GM13976 (cell line): ENCODE measurements around the gene TMEM131L.

Source experiments
- DNase-seq: peaks from one replicate; pipeline ENCODE4 v3.0.0; 2012; ENCODE audit warnings: low spot score
- CTCF ChIP-seq: IDR thresholded peaks from 2 replicates; pipeline ENCODE4 v1.5.1; 2012; ENCODE audit warnings: borderline replicate concordance, mild to moderate bottlenecking; ENCODE audit not compliant: insufficient read depth; ENCODE audit errors: extremely low read depth, missing control alignments, control extremely low read depth
- in situ Hi-C: fragments of 300-500 bp; cut with MboI; formaldehyde crosslinking; loops from one replicate; pipeline ENCODE4 v1.12.0; 2022; ENCODE audit warnings: low sequenced_read_pairs, mixed read lengths, inconsistent platforms; ENCODE audit not compliant: unreplicated experiment

TMEM131L gene

GRCh38 chr4:153495480-153496193 is 29.5 kb downstream of the TMEM131L start:
- no peak for TF ChIP-seq CTCF
- DNase-seq, result no peak
- in situ Hi-C loops, result no loop called here

- in situ Hi-C loops, result no loop called here
- TF ChIP-seq CTCF, result no peak
- peak; percentile 47 for DNase-seq
Measured at GRCh38 chr4:153497091-153497531, 31.0 kb downstream of the TMEM131L start.

GRCh38 chr4:153497988-153498967 is 32.1 kb downstream of the TMEM131L start:
- in situ Hi-C loops, result no loop called here
- DNase-seq, result peak; percentile 73
- no peak for TF ChIP-seq CTCF

GRCh38 chr4:153499005-153499404 is 32.8 kb downstream of the TMEM131L start:
- no peak for TF ChIP-seq CTCF
- no peak for DNase-seq
- in situ Hi-C loops, result no loop called here

- in situ Hi-C loops, result no loop called here
- TF ChIP-seq CTCF, result no peak
- no peak for DNase-seq
Measured at GRCh38 chr4:153501578-153501977, 35.4 kb downstream of the TMEM131L start.

- no peak for TF ChIP-seq CTCF
- DNase-seq, result no peak
- in situ Hi-C loops, result no loop called here
Measured at GRCh38 chr4:153502584-153502983, 36.4 kb downstream of the TMEM131L start.
